HEK293 (cell line): ENCODE results near the gene KCNMA1.

Experiments
- CTCF ChIA-PET: fragments of 350-600 bp; formaldehyde crosslinking; extraction: SDS; loops from one replicate; lab custom pipeline; 2021; ENCODE audit warnings: antibody characterized with exemption; lab: Yijun Ruan, JAX
- POLR2A ChIA-PET: fragments of 300-600 bp; formaldehyde crosslinking; extraction: SDS; loops from one replicate; lab custom pipeline; 2020; ENCODE audit warnings: antibody characterized with exemption, inconsistent platforms; lab: Yijun Ruan, JAX
- H3K27ac ChIP-seq: fragments of 200-500 bp; sonication (Bioruptor generic); 2 replicates; pipeline ENCODE4 v1.5.1; 2014; ENCODE audit warnings: low read depth, low read length, control low read depth, inconsistent platforms; ENCODE audit errors: extremely low read depth
- H3K36me3 ChIP-seq, 2 experiments: fragments of 200-500 bp in 1 of 2; sonication (Bioruptor generic) in 1 of 2; 1 replicate in 1 of 2; 2 replicates in 1 of 2; pipeline ENCODE4 v1.5.1; 2014 to 2017; ENCODE audit warnings: inconsistent platforms in 2 of 2, low read length in 2 of 2; ENCODE audit not compliant: control insufficient read depth in 2 of 2, insufficient read depth in 1 of 2
- H3K4me1 ChIP-seq: fragments of 200-500 bp; sonication (Bioruptor generic); 2 replicates; pipeline ENCODE4 v1.5.1; 2014; ENCODE audit warnings: mild to moderate bottlenecking, low read length, inconsistent platforms; ENCODE audit not compliant: control insufficient read depth, insufficient read depth
- H3K4me3 ChIP-seq: 2 replicates; pipeline ENCODE4 v1.5.1; 2011; ENCODE audit warnings: low read depth, mild to moderate bottlenecking, control low read depth, low read length, moderate library complexity
- H3K9me3 ChIP-seq: fragments of 200-500 bp; sonication (Bioruptor generic); 2 replicates; pipeline ENCODE4 v1.5.1; 2014; ENCODE audit warnings: low read depth, low read length, inconsistent platforms; ENCODE audit not compliant: control insufficient read depth, insufficient read depth
- GLIS1 ChIP-seq: fragments of 450-650 bp; formaldehyde crosslinking; IDR thresholded peaks from 2 replicates; pipeline ENCODE4 v1.5.1; 2016; ENCODE audit warnings: missing biosample characterization, missing genetic modification characterization
- MYNN ChIP-seq: fragments of 450-650 bp; formaldehyde crosslinking; IDR thresholded peaks from 2 replicates; pipeline ENCODE4 v1.5.1; 2016; ENCODE audit warnings: missing biosample characterization, missing genetic modification characterization, borderline replicate concordance
- MZF1 ChIP-seq: fragments of 450-650 bp; formaldehyde crosslinking; IDR thresholded peaks from 2 replicates; pipeline ENCODE4 v1.5.1; 2017; ENCODE audit warnings: missing biosample characterization, missing genetic modification characterization, borderline replicate concordance
- WT1 ChIP-seq: fragments of 450-650 bp; formaldehyde crosslinking; IDR thresholded peaks from 2 replicates; pipeline ENCODE4 v1.5.1; 2016; ENCODE audit warnings: missing biosample characterization, missing genetic modification characterization
- ZNF10 ChIP-seq: fragments of 450-650 bp; formaldehyde crosslinking; IDR thresholded peaks from 2 replicates; pipeline ENCODE4 v1.5.1; 2017; ENCODE audit warnings: missing biosample characterization, missing genetic modification characterization
- ZNF132 ChIP-seq: fragments of 450-650 bp; formaldehyde crosslinking; IDR thresholded peaks from 2 replicates; pipeline ENCODE4 v1.5.1; 2017; ENCODE audit warnings: missing biosample characterization, missing genetic modification characterization, borderline replicate concordance
- ZNF157 ChIP-seq: fragments of 450-650 bp; formaldehyde crosslinking; IDR thresholded peaks from 2 replicates; pipeline ENCODE4 v1.5.1; 2016; ENCODE audit warnings: missing biosample characterization, missing genetic modification characterization
- ZNF184 ChIP-seq: fragments of 450-650 bp; IDR thresholded peaks from 2 replicates; pipeline ENCODE4 v1.5.1; 2018; ENCODE audit warnings: missing biosample characterization, mild to moderate bottlenecking, missing genetic modification characterization
- ZNF19 ChIP-seq: fragments of 450-650 bp; formaldehyde crosslinking; IDR thresholded peaks from 2 replicates; pipeline ENCODE4; 2016; ENCODE audit warnings: missing biosample characterization, missing genetic modification characterization, low read depth
- ZNF274 ChIP-seq, 2 experiments: fragments of 200-500 bp in 1 of 2; fragments of 450-650 bp in 1 of 2; sonication (Bioruptor generic) in 1 of 2; formaldehyde crosslinking in 1 of 2; IDR thresholded peaks; 2 replicates each; pipeline versions ENCODE4 v1.5.1 to v1.6.1; 2014 to 2016; ENCODE audit warnings: borderline replicate concordance in 1 of 2, inconsistent platforms in 1 of 2, low read length in 1 of 2, missing biosample characterization in 1 of 2, missing genetic modification characterization in 1 of 2
- ZNF324 ChIP-seq: fragments of 450-650 bp; formaldehyde crosslinking; IDR thresholded peaks from 2 replicates; pipeline ENCODE4 v1.5.1; 2016; ENCODE audit warnings: missing biosample characterization, missing genetic modification characterization
- ZNF518A ChIP-seq: fragments of 450-650 bp; formaldehyde crosslinking; conservative IDR thresholded peaks from 2 replicates; pipeline ENCODE4 v1.5.1; 2016; ENCODE audit warnings: low read depth, missing biosample characterization, missing genetic modification characterization
- ZNF544 ChIP-seq: fragments of 450-650 bp; formaldehyde crosslinking; IDR thresholded peaks from 2 replicates; pipeline ENCODE4 v1.5.0; 2017; ENCODE audit warnings: missing biosample characterization, missing genetic modification characterization
- ZNF585B ChIP-seq: fragments of 450-650 bp; formaldehyde crosslinking; IDR thresholded peaks from 2 replicates; pipeline ENCODE4 v1.5.1; 2016; ENCODE audit warnings: missing biosample characterization, missing genetic modification characterization
- ZNF664 ChIP-seq: fragments of 450-650 bp; formaldehyde crosslinking; IDR thresholded peaks from 2 replicates; pipeline ENCODE4 v1.5.1; 2016; ENCODE audit warnings: missing biosample characterization, missing genetic modification characterization
- ZNF677 ChIP-seq: fragments of 450-650 bp; IDR thresholded peaks from 2 replicates; pipeline ENCODE4 v1.5.0; 2018; ENCODE audit warnings: missing biosample characterization, mild to moderate bottlenecking, missing genetic modification characterization, moderate library complexity
- ZNF785 ChIP-seq: fragments of 450-650 bp; formaldehyde crosslinking; IDR thresholded peaks from 2 replicates; pipeline ENCODE4 v1.5.1; 2016; ENCODE audit warnings: missing biosample characterization, missing genetic modification characterization
- ZSCAN16 ChIP-seq: fragments of 450-650 bp; formaldehyde crosslinking; IDR thresholded peaks from 2 replicates; pipeline ENCODE4 v1.5.1; 2016; ENCODE audit warnings: missing biosample characterization, missing genetic modification characterization
- ZSCAN23 ChIP-seq: fragments of 450-650 bp; formaldehyde crosslinking; IDR thresholded peaks from 2 replicates; pipeline ENCODE4 v1.5.1; 2016; ENCODE audit warnings: missing biosample characterization, missing genetic modification characterization
- TF ChIP-seq, protein P1 (sequence below): fragments of 450-650 bp; formaldehyde crosslinking; IDR thresholded peaks from 2 replicates; pipeline ENCODE4 v1.5.1; 2016; ENCODE audit warnings: missing biosample characterization, missing genetic modification characterization
- TF ChIP-seq, protein P2 (sequence below): fragments of 450-650 bp; formaldehyde crosslinking; IDR thresholded peaks from 2 replicates; pipeline ENCODE4 v1.5.1; 2017; ENCODE audit warnings: missing biosample characterization, missing genetic modification characterization

The KCNMA1 gene

DNA sequence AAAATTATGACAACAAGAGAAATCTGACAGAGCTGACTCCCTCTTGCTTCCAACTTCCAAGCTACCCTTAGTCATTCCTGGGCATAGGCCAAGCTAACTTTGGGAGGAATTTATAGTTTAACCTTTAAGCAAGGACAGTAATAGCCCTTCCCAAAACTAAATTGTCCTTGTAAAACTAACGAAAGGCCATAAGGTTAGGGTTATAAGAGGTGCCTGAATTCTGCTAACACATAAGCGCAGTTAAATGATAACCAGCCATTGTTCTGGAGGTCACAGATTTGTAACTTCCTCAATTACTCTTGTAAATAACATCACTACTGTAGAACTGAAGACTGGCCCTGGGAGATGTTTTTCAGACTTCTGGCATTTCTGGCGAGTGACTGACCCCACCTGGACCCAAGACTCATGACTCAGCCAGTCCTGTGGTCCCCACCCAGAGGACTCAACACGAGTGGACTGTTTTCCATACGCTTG is 481.2 kb downstream of the KCNMA1 start:
- ChIA-PET POLR2A (no interaction called here), CTCF (interaction anchor here (0.6 to 21.6 kb wide), 4 partner anchors 9 to 483 kb away, joined by 3 to 512 read pairs (median 6); partner anchors contain the start of gene KCNMA1)
- H3K36me3 ChIP-seq, result no peaks in the 10 kb centered on the region
- TF ChIP-seq ZNF664 (tag by site-specific recombination), result no peak
- no peak for TF ChIP-seq ZNF184 (tag by site-specific recombination)
- no peak for TF ChIP-seq ZNF19 (tag by site-specific recombination)
- no peak for TF ChIP-seq ZNF585B (tag by site-specific recombination)
- no peak for TF ChIP-seq WT1
- TF ChIP-seq, protein P1, sequence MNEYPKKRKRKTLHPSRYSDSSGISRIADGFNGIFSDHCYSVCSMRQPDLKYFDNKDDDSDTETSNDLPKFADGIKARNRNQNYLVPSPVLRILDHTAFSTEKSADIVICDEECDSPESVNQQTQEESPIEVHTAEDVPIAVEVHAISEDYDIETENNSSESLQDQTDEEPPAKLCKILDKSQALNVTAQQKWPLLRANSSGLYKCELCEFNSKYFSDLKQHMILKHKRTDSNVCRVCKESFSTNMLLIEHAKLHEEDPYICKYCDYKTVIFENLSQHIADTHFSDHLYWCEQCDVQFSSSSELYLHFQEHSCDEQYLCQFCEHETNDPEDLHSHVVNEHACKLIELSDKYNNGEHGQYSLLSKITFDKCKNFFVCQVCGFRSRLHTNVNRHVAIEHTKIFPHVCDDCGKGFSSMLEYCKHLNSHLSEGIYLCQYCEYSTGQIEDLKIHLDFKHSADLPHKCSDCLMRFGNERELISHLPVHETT (tag by site-specific recombination), result no peak
- peak; percentile 87 for TF ChIP-seq GLIS1 (tag by site-specific recombination)
- TF ChIP-seq ZSCAN16 (tag by site-specific recombination), result no peak
- TF ChIP-seq, protein P2, sequence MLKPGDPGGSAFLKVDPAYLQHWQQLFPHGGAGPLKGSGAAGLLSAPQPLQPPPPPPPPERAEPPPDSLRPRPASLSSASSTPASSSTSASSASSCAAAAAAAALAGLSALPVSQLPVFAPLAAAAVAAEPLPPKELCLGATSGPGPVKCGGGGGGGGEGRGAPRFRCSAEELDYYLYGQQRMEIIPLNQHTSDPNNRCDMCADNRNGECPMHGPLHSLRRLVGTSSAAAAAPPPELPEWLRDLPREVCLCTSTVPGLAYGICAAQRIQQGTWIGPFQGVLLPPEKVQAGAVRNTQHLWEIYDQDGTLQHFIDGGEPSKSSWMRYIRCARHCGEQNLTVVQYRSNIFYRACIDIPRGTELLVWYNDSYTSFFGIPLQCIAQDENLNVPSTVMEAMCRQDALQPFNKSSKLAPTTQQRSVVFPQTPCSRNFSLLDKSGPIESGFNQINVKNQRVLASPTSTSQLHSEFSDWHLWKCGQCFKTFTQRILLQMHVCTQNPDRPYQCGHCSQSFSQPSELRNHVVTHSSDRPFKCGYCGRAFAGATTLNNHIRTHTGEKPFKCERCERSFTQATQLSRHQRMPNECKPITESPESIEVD (tag by site-specific recombination), result 0 out of 2 replicates have a peak, but pooled peaks have one; percentile 25
- H3K9me3 ChIP-seq, result no peaks in the 10 kb centered on the region
- H3K27ac ChIP-seq, result no peak overlapping the region
- H3K4me3 ChIP-seq, result no peak overlapping the region
- H3K4me1 ChIP-seq, result no peaks in the 10 kb centered on the region

GRCh38 chr10:77152256-77152655 is 485.4 kb downstream of the KCNMA1 start:
- TF ChIP-seq MZF1 (tag by site-specific recombination), result no peak
- Histone ChIP-seq H3K36me3 (no peaks in the 10 kb centered on the region), H3K4me1 (no peaks in the 10 kb centered on the region), H3K27ac (no peak overlapping the region), H3K4me3 (no peak overlapping the region), H3K9me3 (no peaks in the 10 kb centered on the region)
- POLR2A ChIA-PET, result no interaction called here
- CTCF ChIA-PET, result interaction anchor here (0.6 kb wide), 1 partner anchor 503 kb away, joined by 3 read pairs; no protein-coding TSS in a partner anchor

GRCh38 chr10:77151408-77151807 is 486.2 kb downstream of the KCNMA1 start:
- Histone ChIP-seq H3K4me1 (no peaks in the 10 kb centered on the region), H3K4me3 (no peak overlapping the region), H3K36me3 (no peaks in the 10 kb centered on the region), H3K27ac (no peak overlapping the region), H3K9me3 (no peaks in the 10 kb centered on the region)
- ChIA-PET CTCF (interaction anchor here (0.6 kb wide), 1 partner anchor 504 kb away, joined by 3 read pairs; no protein-coding TSS in a partner anchor), POLR2A (interaction anchor here (0.9 kb wide), 1 partner anchor 15 kb away, joined by 3 read pairs; no protein-coding TSS in a partner anchor)
- TF ChIP-seq ZNF274 (IDR thresholded peaks at IDR 0.05; ENCODE audit: low read length) (no peak), ZNF274 (tag by site-specific recombination; IDR thresholded peaks at IDR 0.05; ENCODE audit: borderline replicate concordance) (no peak), ZNF785 (no peak)

DNA sequence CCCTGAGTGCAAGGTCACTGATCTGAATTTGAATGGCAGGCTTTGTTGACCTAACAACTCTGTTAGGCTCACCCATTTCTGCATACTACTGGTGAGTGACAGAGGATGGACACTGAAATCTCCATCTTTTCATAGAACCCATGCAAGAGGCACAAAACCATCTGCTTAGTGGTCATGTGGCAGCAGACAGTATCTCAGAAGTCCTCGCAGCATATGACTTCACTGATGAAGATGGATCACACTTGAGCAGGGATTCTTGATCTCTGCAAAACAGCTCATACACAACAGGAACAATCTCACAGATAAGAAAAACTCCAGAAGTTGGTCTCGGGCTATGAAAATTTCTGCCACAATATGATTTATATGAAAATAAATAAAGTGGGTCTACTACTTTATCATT is 487.9 kb downstream of the KCNMA1 start:
- H3K9me3 ChIP-seq, result no peaks in the 10 kb centered on the region
- H3K4me3 ChIP-seq, result no peak overlapping the region
- POLR2A ChIA-PET, result no interaction called here
- H3K27ac ChIP-seq, result no peak overlapping the region
- no peaks in the 10 kb centered on the region for H3K4me1 ChIP-seq
- CTCF ChIA-PET, result no interaction called here
- no peaks in the 10 kb centered on the region for H3K36me3 ChIP-seq
- TF ChIP-seq ZNF324, result no peak
- no peak for TF ChIP-seq ZNF10
- TF ChIP-seq ZNF132 (tag by site-specific recombination), result no peak
- TF ChIP-seq ZNF544 (tag by site-specific recombination), result no peak
- TF ChIP-seq ZNF518A (tag by site-specific recombination), result no peak
- TF ChIP-seq ZNF157 (tag by site-specific recombination), result no peak
- no peak for TF ChIP-seq MYNN (tag by site-specific recombination)
- TF ChIP-seq ZSCAN23 (tag by site-specific recombination), result no peak
- TF ChIP-seq ZNF677 (tag by site-specific recombination), result no peak
